Smooth muscle cell (in vitro differentiated cells): ENCODE results near the gene ROCK2. TPM values are rescaled to one million over a fixed set of nuclear protein-coding genes. Genes with fewer than 3 reads are reported as not detected.

Experiments
- DNase-seq: peaks from one replicate; lab custom pipeline; 2025; ENCODE audit not compliant: unreplicated experiment; lab: John Stamatoyannopoulos, UW
- H2AFZ ChIP-seq: fragments of 200-600 bp; sonication (generic); 2 replicates; pipeline ENCODE4 v1.6.0; 2016; ENCODE audit warnings: antibody characterized with exemption, low read depth, mild to moderate bottlenecking
- H3F3A ChIP-seq: fragments of 200-600 bp; sonication (generic); 2 replicates; pipeline ENCODE4 v1.6.0; 2017; ENCODE audit warnings: antibody characterized with exemption, low read depth
- H3K27ac ChIP-seq: fragments of 200-600 bp; sonication (generic); 2 replicates; pipeline ENCODE4 v1.5.1; 2016; ENCODE audit warnings: low read depth, mild to moderate bottlenecking
- H3K27me3 ChIP-seq: fragments of 200-600 bp; sonication (generic); 2 replicates; pipeline ENCODE4 v1.6.1; 2016; ENCODE audit warnings: low read depth, mild to moderate bottlenecking
- H3K36me3 ChIP-seq: fragments of 200-600 bp; sonication (generic); 2 replicates; pipeline ENCODE4 v1.5.1; 2016; ENCODE audit warnings: low read depth
- H3K4me1 ChIP-seq: fragments of 200-600 bp; sonication (generic); 2 replicates; pipeline ENCODE4 v1.5.1; 2016; ENCODE audit warnings: low read depth
- H3K4me2 ChIP-seq: fragments of 200-600 bp; sonication (generic); 2 replicates; pipeline ENCODE4 v1.6.0; 2016; ENCODE audit warnings: mild to moderate bottlenecking
- H3K4me3 ChIP-seq: fragments of 200-600 bp; sonication (generic); 2 replicates; pipeline ENCODE4 v1.5.1; 2016; ENCODE audit warnings: mild to moderate bottlenecking
- H3K79me2 ChIP-seq: fragments of 200-600 bp; sonication (generic); 2 replicates; pipeline ENCODE4 v1.6.0; 2016; ENCODE audit warnings: low read depth, mild to moderate bottlenecking
- H3K9ac ChIP-seq: fragments of 200-600 bp; sonication (generic); 2 replicates; pipeline ENCODE4 v1.6.0; 2016; ENCODE audit warnings: low read depth
- H3K9me3 ChIP-seq: fragments of 200-600 bp; sonication (generic); replicated peaks from 2 replicates; pipeline ENCODE4 v1.5.1; 2016; ENCODE audit warnings: low read depth
- H4K20me1 ChIP-seq: fragments of 200-600 bp; sonication (generic); 2 replicates; pipeline ENCODE4 v1.6.0; 2016; ENCODE audit warnings: low read depth
- WGBS: methylation state at CpG from one replicate; pipeline ENCODE4 v1.1.7; 2016; ENCODE audit warnings: low lambda C conversion rate; 5-methylcytosine and 5-hydroxymethylcytosine counted together
- polyA plus RNA-seq: library from polyadenylated mRNA; unstranded; fragments of >200 nt; fragmentation: Nextera tagmentation; extraction: Ambion mirVana; gene quantifications from 2 replicates; pipeline ENCODE4 v1.2.1, GENCODE V29; 2016
- total RNA-seq: library from RNA; depleted of rRNA; stranded (reverse); fragments of >200 nt; gene quantifications from 2 replicates; pipeline ENCODE4 v1.2.3, GENCODE V29; 2014
- TF ChIP-seq, protein P1 (sequence below): fragments of 200-600 bp; sonication (generic); IDR thresholded peaks from 2 replicates; pipeline ENCODE4 v1.5.1; 2017; ENCODE audit warnings: borderline replicate concordance, mild to moderate bottlenecking, antibody characterized with exemption; ENCODE audit not compliant: insufficient read depth, poor library complexity, severe bottlenecking

ROCK2 gene
- total and polyA plus RNA-seq, 2 experiments from 2014 or later = 27.2 to 45.5 TPM

DNA sequence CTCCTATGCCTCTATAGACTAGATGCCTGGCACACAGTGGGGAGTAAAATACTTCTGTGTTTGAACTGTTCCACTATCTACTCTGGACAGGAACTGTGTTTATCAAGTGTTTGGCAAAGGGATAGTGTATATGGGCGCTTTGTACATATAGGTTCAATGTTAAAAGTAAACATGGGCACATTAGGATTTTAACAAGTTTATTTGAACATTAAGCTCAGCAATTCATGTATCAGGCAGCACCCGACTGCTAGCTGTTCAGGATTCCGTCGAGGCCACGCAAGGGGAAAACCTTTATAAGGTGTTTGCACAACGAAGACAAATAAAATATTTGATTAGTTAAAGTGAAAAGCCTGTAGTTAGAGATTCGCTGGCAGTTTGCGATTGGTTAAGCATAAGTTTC lies 43.4 kb upstream of the ROCK2 start:
- Histone ChIP-seq H3K4me1 (peaks cover 14% of the 10 kb centered on the region), H3K4me2 (no peak overlapping the region)

DNA sequence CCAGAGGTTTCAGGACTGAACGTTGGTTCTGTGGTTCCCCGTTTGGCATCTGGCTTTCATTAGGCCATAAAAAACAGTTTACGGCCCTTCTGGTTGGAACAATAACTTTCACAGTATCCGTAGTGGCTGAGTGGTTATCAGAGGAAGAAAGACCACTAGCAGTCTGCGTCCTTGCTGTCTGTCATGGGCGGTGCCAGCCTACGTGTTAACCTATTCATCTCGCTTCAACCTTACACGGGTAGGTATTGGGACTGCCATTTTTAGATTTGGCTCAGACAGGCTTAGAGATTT lies 42.6 kb upstream of the ROCK2 start:
- no peak for DNase-seq
- Histone ChIP-seq H3K9ac (peak overlapping the region; percentile 15), H3K36me3 (no peaks in the 10 kb centered on the region), H3K4me1 (peaks cover 14% of the 10 kb centered on the region), H3K27ac (peak overlapping the region; percentile 50), H3K9me3 (no peaks in the 10 kb centered on the region), H3K27me3 (no peaks in the 10 kb centered on the region), H3F3A (peaks cover 30% of the 10 kb centered on the region), H3K79me2 (no peaks in the 10 kb centered on the region), H4K20me1 (no peaks in the 10 kb centered on the region), H2AFZ (no peak overlapping the region), H3K4me3 (no peak overlapping the region), H3K4me2 (peak overlapping the region; percentile 4)
- TF ChIP-seq, protein P1, sequence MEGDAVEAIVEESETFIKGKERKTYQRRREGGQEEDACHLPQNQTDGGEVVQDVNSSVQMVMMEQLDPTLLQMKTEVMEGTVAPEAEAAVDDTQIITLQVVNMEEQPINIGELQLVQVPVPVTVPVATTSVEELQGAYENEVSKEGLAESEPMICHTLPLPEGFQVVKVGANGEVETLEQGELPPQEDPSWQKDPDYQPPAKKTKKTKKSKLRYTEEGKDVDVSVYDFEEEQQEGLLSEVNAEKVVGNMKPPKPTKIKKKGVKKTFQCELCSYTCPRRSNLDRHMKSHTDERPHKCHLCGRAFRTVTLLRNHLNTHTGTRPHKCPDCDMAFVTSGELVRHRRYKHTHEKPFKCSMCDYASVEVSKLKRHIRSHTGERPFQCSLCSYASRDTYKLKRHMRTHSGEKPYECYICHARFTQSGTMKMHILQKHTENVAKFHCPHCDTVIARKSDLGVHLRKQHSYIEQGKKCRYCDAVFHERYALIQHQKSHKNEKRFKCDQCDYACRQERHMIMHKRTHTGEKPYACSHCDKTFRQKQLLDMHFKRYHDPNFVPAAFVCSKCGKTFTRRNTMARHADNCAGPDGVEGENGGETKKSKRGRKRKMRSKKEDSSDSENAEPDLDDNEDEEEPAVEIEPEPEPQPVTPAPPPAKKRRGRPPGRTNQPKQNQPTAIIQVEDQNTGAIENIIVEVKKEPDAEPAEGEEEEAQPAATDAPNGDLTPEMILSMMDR = no peak
- 21% methylated on average over 9 of the region's 9 CpGs for WGBS

More for the DNA sequence above, 43.4 kb upstream of the ROCK2 start:
- no peaks in the 10 kb centered on the region for H3K79me2 ChIP-seq
- H4K20me1 ChIP-seq = no peaks in the 10 kb centered on the region
- no peak for DNase-seq
- H3K27me3 ChIP-seq = no peaks in the 10 kb centered on the region
- TF ChIP-seq, protein P1 = no peak
- no peak overlapping the region for H3K4me3 ChIP-seq
- no peak overlapping the region for H2AFZ ChIP-seq
- H3K27ac ChIP-seq = peak overlapping the region; percentile 50
- H3F3A ChIP-seq = peaks cover 36% of the 10 kb centered on the region
- H3K9ac ChIP-seq = peak overlapping the region; percentile 15
- no peaks in the 10 kb centered on the region for H3K36me3 ChIP-seq
- 61% methylated on average over 8 of the region's 8 CpGs for WGBS
- no peaks in the 10 kb centered on the region for H3K9me3 ChIP-seq

GRCh38 chr2:11385847-11386246 lies 41.4 kb upstream of the ROCK2 start:
- no peak for DNase-seq
- Histone ChIP-seq H2AFZ (peak overlapping the region; percentile 37), H3K79me2 (no peaks in the 10 kb centered on the region), H3K9me3 (no peaks in the 10 kb centered on the region), H3F3A (peaks cover 29% of the 10 kb centered on the region), H3K27ac (peak overlapping the region; percentile 50), H3K9ac (no peak overlapping the region), H3K4me3 (no peak overlapping the region), H4K20me1 (no peaks in the 10 kb centered on the region), H3K4me1 (peaks cover 8% of the 10 kb centered on the region), H3K36me3 (no peaks in the 10 kb centered on the region), H3K27me3 (no peaks in the 10 kb centered on the region), H3K4me2 (peak overlapping the region; percentile 5)
- TF ChIP-seq, protein P1 = no peak
- 44% methylated on average over 3 of the region's 3 CpGs for WGBS

DNA sequence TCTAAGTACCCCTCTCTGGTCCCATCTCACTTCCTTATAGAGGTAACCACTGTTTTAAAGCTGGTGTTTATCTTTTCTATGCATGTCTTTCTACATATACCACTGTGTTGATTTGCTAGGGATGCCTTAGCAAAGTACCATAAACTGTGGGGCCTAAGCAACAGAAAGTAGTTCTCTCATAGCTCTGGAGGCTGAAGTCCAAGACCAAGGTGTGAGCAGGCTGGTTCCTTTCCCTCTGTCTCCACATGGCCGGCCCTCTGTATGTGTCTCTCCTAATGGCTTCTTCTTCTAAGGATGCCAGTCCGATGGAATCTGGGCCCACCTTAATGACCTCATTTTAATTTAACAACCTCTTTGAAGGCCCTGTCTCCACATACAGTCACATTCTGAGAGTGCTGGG lies 40.8 kb upstream of the ROCK2 start:
- peak overlapping the region; percentile 50 for H3K27ac ChIP-seq
- H3K79me2 ChIP-seq = no peaks in the 10 kb centered on the region
- WGBS = 95% methylated on average over 2 of the region's 2 CpGs
- H3K4me3 ChIP-seq = no peak overlapping the region
- no peaks in the 10 kb centered on the region for H4K20me1 ChIP-seq
- no peaks in the 10 kb centered on the region for H3K9me3 ChIP-seq
- TF ChIP-seq, protein P1 = no peak
- peaks cover 22% of the 10 kb centered on the region for H3F3A ChIP-seq
- H3K36me3 ChIP-seq = no peaks in the 10 kb centered on the region
- H3K27me3 ChIP-seq = no peaks in the 10 kb centered on the region
- H3K9ac ChIP-seq = no peak overlapping the region
- H3K4me1 ChIP-seq = peaks cover 8% of the 10 kb centered on the region
- no peak overlapping the region for H3K4me2 ChIP-seq
- DNase-seq = no peak
- peak overlapping the region; percentile 37 for H2AFZ ChIP-seq
